T-helper 2 cell treated with Interferon-gamma antibody and Interleukin-4, amounts not matched to agents 100 ng/mL and 5 ng/mL, for 36 hours (primary cell): ENCODE data around the gene SEPTIN6. TPM values are rescaled to one million over a fixed set of nuclear protein-coding genes. Genes with fewer than 3 reads are reported as not detected.

ENCODE experiments used
- intact Hi-C: fragments of 100-400 bp; cut with micrococcal nuclease; formaldehyde crosslinking; loops from one replicate; pipeline ENCODE4 v1.15.1; 2023
- total RNA-seq: library from RNA; stranded (reverse); gene quantifications from 2 replicates; pipeline ENCODE4 v1.2.3, GENCODE V29; 2022

SEPTIN6 gene
- total RNA-seq, 1 donor from 2014 or later: 298 TPM

GRCh38 chrX:119659522-119659921 lies 33.4 kb downstream of the SEPTIN6 start:
- intact Hi-C loops: no loop called here

GRCh38 chrX:119655125-119655524 lies 37.8 kb downstream of the SEPTIN6 start:
- intact Hi-C loops: no loop called here

- intact Hi-C loops: no loop called here
These were observed 38.8 kb downstream of the SEPTIN6 start for GRCh38 chrX:119654112-119654531.

- intact Hi-C loops: loop anchor here (5.0 kb wide), 1 partner anchor 39 kb away; no protein-coding TSS in a partner anchor
These were observed 44.6 kb downstream of the SEPTIN6 start for GRCh38 chrX:119648421-119648775.

GRCh38 chrX:119647552-119648420 lies 45.2 kb downstream of the SEPTIN6 start:
- intact Hi-C loops: loop anchor here (5.0 kb wide), 1 partner anchor 40 kb away; no protein-coding TSS in a partner anchor

GRCh38 chrX:119647089-119647488 lies 45.9 kb downstream of the SEPTIN6 start:
- intact Hi-C loops: loop anchor here (5.0 kb wide), 1 partner anchor 40 kb away; no protein-coding TSS in a partner anchor

- intact Hi-C loops: loop anchor here (5.0 kb wide), 1 partner anchor 41 kb away; no protein-coding TSS in a partner anchor
These were observed 46.5 kb downstream of the SEPTIN6 start for GRCh38 chrX:119646515-119646914.

GRCh38 chrX:119643696-119644095 lies 49.3 kb downstream of the SEPTIN6 start:
- intact Hi-C loops: no loop called here

Other genes with a start within 250 kb of the SEPTIN6 start
- gene SLC25A5, start 224.7 kb downstream of the SEPTIN6 start, total RNA-seq: 487 and 495 TPM in 2 replicates
- 19.8 and 21.0 TPM in 2 replicates for gene STEEP1, start 127.8 kb downstream of the SEPTIN6 start, total RNA-seq
- gene UBE2A, start 118.6 kb downstream of the SEPTIN6 start, total RNA-seq: 65.0 and 67.8 TPM in 2 replicates
- gene NKRF, start 86.7 kb downstream of the SEPTIN6 start, total RNA-seq: 15.1 and 17.1 TPM in 2 replicates
- gene SOWAHD, start 65.4 kb upstream of the SEPTIN6 start, total RNA-seq: 2.2 and 2.3 TPM in 2 replicates
- gene RPL39, start 98.5 kb upstream of the SEPTIN6 start, total RNA-seq: 2,113 and 2,173 TPM in 2 replicates
- 10.3 and 11.2 TPM in 2 replicates for gene UPF3B, start 159.8 kb upstream of the SEPTIN6 start, total RNA-seq
- 27.9 and 29.9 TPM in 2 replicates for gene RNF113A, start 178.6 kb upstream of the SEPTIN6 start, total RNA-seq
- 104 and 106 TPM in 2 replicates for gene NDUFA1, start 178.7 kb upstream of the SEPTIN6 start, total RNA-seq
- not detected in 2 replicates for gene AKAP14, start 202.7 kb upstream of the SEPTIN6 start, total RNA-seq